Measurements from ENCODE around the gene STK35.
"Not testable (repeated sequence)": the region's sequence is repeated elsewhere in the genome, so short reads cannot be mapped to it uniquely, and the experiment has no call there.

Gene STK35

DNA sequence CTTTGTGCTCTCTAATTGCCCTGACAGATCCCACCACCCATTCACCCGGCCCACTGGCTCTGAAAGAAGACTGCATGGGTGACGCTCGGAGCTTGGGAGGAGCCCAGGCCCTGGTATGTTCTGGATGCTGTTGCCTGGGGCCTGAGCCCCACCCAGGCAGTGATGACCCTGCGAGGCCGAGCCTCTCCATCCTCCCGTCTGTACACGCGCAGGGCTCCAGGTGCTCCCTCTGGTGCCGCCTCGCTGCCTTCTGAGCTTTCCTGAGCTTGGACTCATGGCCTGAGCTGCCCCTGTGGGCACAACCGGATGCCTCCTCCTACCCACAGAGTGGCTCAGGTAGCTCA, 61.2 kb downstream of the STK35 start:
- no peak for DNase-seq (ENCODE audit: low spot score)

- no peak for DNase-seq (ENCODE audit: low spot score)
Observed at GRCh38 chr20:2163312-2163711, 61.7 kb downstream of the STK35 start.

DNA sequence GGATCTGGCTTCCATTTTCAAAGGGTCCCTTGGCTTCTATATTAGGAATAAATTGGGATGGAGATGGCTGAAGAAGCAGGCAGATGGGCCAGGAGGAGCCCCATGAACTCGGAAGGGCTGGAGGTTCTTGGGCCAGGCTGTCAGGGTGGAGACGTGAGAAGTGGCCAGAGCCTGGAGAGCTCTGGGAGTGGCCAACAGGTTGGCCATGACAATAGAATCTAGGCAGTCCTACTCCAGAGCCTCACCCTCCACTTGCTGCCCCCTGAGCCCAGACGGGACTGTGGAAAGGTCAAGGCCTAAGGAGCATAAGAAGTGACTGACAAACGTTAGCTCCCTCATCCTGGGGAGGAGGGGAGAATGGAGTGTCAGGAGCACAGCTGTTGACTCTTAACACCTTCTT, 62.1 kb downstream of the STK35 start:
- DNase-seq (ENCODE audit: low spot score): no peak

- no peak for DNase-seq (ENCODE audit: low spot score)
Observed at GRCh38 chr20:2164421-2164820, 62.8 kb downstream of the STK35 start.

GRCh38 chr20:2164966-2165365, 63.3 kb downstream of the STK35 start:
- no peak for DNase-seq (ENCODE audit: low spot score)

- DNase-seq (ENCODE audit: low spot score): no peak
Observed at GRCh38 chr20:2165871-2166270, 64.2 kb downstream of the STK35 start.

GRCh38 chr20:2167112-2167511, 65.5 kb downstream of the STK35 start:
- DNase-seq (ENCODE audit: low spot score): no peak

GRCh38 chr20:2168946-2169345, 67.3 kb downstream of the STK35 start:
- no peak for DNase-seq (ENCODE audit: low spot score)

GRCh38 chr20:2169456-2170088, 67.9 kb downstream of the STK35 start:
- no peak for DNase-seq (ENCODE audit: low spot score)

DNA sequence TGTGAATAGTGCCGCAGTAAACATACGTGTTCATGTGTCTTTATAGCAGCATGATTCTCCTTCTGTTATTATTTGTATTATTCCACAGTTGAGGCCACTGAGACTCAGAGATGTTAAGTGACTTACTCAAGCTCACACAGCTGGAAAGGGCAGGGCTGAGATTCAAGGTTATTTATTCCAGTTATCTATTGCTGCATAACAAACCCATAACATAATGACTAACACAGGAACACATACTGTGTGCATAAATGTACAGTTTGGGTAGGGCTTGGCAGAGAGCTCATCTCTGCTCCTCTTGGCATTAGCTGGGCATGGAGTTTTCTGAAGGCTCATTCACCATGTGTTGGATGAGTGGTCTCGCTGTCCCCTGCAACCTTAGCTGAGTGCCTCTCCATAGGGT, 68.8 kb downstream of the STK35 start:
- no peak for DNase-seq (ENCODE audit: low spot score)

- no peak for DNase-seq (ENCODE audit: low spot score)
Observed at GRCh38 chr20:2171266-2171790, 69.7 kb downstream of the STK35 start.

DNA sequence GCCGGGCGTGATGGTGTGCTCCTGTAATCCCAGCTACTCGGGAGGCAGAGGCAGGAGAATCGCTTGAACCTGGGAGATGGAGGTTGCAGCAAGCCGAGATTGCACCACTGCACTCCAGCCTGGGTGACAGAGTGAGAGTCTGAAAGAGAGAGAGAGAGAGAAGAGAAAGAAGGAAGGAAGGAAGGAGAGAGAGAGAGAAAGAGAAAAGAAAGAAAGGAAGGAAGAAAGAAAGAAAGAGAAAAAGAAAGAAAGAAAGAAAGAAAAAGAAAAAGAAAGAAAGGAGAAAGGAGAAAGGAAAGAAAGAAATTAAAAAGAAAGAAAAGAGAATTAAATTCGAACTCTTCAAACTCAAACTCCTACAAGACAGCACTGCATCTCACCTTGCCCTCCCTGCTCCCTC, 70.2 kb downstream of the STK35 start:
- not testable (repeated sequence) for DNase-seq (ENCODE audit: low spot score)

GRCh38 chr20:2172305-2173175, 70.9 kb downstream of the STK35 start:
- peak; percentile 56 for DNase-seq (ENCODE audit: low spot score)

DNA sequence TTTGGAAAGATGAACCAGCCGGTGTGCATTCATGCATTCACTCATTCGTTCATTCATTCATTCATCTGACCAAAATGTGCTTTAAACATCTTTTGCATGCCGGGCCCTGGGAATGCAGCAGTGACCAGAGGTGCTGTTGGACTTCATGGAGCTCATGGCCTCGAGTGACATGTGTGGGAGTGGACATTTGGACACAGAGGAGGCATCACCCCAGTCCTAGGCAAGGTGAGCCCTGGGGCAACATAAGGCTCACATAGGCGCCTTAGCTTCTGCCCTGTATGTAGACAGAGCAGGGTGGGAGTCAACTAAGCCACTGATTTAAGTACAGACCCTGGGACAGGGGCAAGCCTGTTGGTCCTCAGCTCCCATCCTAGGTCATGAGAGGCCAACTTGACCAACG, 71.6 kb downstream of the STK35 start:
- no peak for DNase-seq (ENCODE audit: low spot score)

DNA sequence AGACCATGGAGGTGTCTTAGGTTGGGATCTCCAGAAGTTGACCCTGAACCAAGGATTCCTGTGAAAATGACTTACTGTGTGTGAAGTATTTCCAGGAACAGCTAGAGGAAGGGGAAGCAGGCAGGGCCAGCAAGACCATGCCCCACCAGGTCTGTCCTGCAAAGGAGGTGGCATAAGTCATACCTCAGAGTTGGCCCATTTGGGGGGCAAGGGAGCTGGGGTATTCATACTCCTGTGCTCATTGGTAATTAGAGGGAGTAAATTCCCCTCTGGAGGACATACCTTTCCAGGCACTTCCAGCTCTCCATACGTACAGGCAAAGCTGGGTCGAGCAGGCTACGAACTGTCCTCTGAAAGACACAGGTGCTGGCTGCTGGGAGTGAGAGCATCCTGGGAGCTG, 72.4 kb downstream of the STK35 start:
- DNase-seq (ENCODE audit: low spot score): no peak

DNA sequence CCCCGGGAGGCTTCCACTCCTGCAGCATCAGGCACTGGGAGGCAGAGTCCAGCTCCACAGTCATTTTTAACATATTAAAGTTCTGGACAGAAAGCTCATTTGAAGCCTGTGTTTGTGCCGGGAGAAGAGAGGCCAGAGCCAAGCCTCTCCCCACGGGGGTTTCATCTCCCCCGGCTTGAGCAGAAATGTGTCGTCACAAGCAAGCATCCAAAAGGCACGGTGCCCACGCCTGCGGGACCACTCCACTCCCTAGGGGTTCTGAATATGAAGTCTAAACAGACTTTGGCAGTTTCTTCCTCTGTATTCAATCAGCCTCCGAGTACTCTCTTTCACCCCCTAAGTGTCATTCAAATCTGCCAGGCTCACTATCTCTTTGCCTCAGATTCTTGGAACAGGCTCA, 75.3 kb downstream of the STK35 start:
- no peak for DNase-seq (ENCODE audit: low spot score)

DNA sequence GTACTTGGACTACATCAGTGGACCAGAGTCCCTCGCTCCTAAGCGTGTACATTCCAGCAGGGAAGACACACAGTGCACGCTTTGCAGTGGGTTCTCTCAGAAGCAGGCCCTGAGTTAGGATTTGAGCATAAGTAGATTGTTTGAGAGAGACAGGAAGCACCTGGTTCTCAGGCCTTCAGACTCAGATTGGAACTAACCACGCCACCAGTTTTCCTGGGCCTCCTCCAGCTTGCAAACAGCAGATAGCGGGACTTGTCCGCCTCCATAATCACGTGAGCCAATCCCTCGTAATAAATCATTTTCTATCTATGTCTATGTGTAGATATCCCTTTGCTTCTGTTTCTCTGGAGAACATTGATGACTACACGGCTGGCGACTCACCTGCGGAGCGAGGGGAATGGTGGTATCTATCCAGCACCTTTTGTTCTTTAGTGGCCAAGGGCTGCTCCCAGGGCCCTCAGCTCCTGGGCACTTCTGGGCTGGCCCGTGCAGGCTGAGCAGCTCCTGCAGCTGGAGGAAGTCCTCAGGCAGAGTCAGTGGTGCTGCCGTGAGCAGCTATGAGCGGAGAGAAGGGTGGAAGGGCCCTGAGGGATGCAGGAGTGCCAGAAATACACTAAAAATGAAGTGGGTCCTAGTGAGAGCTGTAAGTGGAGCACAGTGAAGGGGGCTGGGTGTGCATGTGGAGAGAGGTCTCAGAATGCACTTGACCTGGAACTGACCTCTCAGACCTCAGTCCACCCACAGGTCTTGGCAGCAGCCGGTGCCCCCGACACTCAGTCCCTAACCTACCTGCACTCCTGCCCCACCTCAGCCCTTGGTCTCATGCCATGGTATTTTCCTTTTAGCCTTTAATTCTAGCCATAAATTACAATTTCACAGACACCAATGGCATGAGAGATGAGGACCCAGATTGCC, 76.9 kb downstream of the STK35 start:
- DNase-seq (ENCODE audit: low spot score): no peak

GRCh38 chr20:2179233-2179580, 77.6 kb downstream of the STK35 start:
- DNase-seq (ENCODE audit: low spot score): no peak

DNA sequence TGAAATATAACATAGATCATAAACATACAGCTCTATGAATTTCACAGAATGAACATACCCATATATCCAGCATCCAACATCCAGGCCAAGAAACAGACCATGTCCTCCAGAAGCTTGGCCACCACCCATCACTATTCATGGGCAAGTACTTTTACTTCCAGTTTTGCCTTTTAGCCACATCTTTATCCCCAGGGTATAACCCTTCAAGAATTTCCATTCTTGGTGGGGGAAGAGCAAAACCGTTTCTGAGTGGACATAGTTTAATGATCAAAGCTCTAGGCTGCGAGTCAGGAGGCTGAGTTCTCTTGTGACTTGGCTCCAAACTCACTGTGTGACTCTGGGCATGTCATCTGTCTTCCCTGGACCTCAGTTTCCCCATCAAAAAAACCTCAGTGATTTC, 78.3 kb downstream of the STK35 start:
- DNase-seq (ENCODE audit: low spot score): no peak

GRCh38 chr20:2183381-2183780, 81.8 kb downstream of the STK35 start:
- no peak for DNase-seq (ENCODE audit: low spot score)

DNA sequence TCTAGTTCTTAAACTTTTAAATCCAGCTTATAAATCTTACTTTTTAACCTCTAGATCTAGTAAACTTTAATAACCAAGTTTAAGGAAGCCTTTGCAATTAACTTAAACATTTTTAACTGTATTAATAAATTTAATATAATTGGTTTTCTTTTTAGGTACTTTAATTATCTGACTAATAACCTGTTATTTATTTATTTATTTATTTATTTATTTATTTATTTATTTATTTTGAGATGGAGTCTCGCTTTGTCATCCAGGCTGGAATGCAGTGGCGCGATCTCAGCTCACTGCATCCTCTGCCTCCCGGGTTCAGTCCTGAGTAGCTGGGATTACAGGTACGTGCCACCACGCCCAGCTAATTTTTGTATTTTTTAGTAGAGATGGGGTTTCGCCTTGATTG, 83.3 kb downstream of the STK35 start:
- DNase-seq (ENCODE audit: low spot score): not testable (repeated sequence)

DNA sequence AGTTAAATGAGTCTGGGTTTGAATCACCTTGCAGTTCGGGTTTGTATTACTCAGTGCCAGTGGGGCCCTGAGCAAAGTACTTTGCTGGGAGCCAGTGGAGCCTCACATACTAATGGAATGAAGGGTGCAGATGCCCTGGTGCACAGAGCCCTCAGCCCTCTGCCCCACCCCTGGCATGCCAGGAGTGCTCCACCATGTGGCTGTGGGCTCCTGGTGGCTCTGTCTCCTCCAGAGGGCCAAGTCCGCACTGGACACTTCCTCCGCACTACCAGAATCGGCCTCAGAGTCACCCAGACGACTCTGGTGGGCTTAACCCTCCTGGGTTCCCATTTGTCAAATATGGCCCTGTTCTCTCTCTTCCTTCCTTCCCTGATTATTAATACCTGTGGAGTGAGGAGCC, 94.0 kb downstream of the STK35 start:
- no peak for DNase-seq (ENCODE audit: low spot score)

DNA sequence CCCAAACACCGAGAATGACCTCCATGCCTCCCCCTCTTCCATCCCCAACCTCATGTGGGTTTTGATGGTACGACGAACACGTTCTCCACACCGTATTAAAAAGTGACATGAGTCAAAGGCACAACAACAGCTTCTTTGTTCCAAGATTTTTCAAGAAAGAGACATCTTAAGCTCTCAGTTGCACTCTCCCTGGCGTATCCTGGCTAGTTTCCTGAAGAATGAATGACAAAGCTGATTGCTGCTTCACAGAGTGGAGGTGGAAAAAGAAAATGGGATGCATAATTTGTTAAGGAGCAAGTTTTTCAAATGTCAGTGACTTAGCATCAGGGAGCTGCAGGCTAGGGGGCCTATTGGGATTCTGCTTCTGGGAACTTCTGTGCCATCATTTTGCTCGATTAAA, 95.5 kb downstream of the STK35 start:
- DNase-seq (ENCODE audit: low spot score): no peak
